Measurements from ENCODE around the gene EIF3M.
"Not testable (repeated sequence)": the region's sequence is repeated elsewhere in the genome, so short reads cannot be mapped to it uniquely, and the experiment has no call there.

The EIF3M gene

DNA sequence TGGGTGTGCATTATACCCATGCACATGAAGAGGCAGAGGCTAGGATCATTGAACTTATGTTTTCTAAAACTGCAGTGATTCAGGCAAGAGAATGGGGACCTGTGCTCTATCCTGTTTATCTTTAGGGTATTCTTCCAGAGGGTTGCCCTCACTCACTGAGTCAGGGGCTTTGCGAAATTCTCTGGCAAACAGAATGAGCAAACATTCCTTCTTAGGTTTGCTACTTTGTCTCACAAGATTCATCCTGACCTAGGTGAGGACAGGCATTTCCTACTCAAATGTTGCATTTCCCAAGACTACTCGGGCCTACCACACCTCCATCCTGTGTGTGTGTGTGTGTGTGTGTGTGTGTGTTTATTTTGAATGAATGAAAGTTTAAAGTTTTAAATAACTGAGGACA, 2.7 kb upstream of the EIF3M start:
- DNase-seq (ENCODE audit: extremely low read depth, insufficient read length), result no peak
- no peaks in the 10 kb centered on the region for H3K27me3 ChIP-seq (replicated peaks; ENCODE audit: control insufficient read depth, insufficient read depth, low read length)
- TF ChIP-seq, protein P1, sequence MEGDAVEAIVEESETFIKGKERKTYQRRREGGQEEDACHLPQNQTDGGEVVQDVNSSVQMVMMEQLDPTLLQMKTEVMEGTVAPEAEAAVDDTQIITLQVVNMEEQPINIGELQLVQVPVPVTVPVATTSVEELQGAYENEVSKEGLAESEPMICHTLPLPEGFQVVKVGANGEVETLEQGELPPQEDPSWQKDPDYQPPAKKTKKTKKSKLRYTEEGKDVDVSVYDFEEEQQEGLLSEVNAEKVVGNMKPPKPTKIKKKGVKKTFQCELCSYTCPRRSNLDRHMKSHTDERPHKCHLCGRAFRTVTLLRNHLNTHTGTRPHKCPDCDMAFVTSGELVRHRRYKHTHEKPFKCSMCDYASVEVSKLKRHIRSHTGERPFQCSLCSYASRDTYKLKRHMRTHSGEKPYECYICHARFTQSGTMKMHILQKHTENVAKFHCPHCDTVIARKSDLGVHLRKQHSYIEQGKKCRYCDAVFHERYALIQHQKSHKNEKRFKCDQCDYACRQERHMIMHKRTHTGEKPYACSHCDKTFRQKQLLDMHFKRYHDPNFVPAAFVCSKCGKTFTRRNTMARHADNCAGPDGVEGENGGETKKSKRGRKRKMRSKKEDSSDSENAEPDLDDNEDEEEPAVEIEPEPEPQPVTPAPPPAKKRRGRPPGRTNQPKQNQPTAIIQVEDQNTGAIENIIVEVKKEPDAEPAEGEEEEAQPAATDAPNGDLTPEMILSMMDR (IDR thresholded peaks at IDR 0.05; ENCODE audit: insufficient read depth, low read length, poor library complexity, severe bottlenecking), result no peak
- no peaks in the 10 kb centered on the region for H3K36me3 ChIP-seq (ENCODE audit: control insufficient read depth, insufficient read depth, low read length)
- H3K4me3 ChIP-seq (replicated peaks; ENCODE audit: low read depth, low read length), result no peak overlapping the region

DNA sequence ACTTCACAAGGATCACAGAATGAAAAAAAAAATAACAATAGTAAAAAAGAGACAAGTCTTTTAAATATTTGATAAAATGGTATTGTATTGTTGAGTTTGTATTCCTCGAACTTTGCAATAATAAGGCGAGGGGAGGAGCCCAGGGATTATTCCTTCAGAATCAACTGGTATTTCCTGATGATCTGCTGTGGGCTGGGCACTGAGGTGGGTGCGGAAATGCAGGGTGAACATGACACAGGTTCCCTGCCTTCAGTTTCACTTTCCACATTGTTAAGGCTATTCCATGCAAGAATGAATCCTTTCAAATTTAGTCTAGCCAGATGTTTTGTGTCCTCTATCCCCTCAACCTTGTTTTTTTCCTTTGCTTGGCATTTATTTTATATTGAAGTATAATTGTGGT, 2.1 kb upstream of the EIF3M start:
- no peak for DNase-seq (ENCODE audit: extremely low read depth, insufficient read length)
- H3K4me3 ChIP-seq (replicated peaks; ENCODE audit: low read depth, low read length), result no peak overlapping the region

DNA sequence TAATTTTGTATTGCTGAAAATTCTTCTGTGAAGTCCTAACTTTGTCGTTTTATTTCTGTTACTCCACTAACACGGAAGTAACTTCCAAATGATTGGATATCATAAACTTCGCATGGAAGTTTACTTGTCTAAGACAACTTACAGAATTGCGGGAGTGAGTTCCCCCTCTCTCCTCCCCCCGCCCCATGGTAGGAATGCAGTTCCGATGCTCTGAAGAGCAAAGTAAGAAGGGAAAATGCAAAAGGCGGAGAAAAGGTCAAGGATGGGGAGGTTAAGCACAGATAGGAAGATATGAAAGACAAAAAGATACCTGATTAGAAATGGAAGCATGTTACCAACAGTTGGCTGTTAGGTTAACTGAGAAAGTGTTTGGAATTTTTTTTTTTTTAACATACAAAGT, 1.3 kb downstream of the EIF3M start:
- Histone ChIP-seq H3K4me3 (replicated peaks; ENCODE audit: low read depth, low read length) (peak overlapping the region; percentile 94), H3K36me3 (ENCODE audit: control insufficient read depth, insufficient read depth, low read length) (peaks cover 12% of the 10 kb centered on the region), H3K27me3 (replicated peaks; ENCODE audit: control insufficient read depth, insufficient read depth, low read length) (no peaks in the 10 kb centered on the region)
- TF ChIP-seq, protein P1 (IDR thresholded peaks at IDR 0.05; ENCODE audit: insufficient read depth, low read length, poor library complexity, severe bottlenecking), result no peak
- DNase-seq (ENCODE audit: extremely low read depth, insufficient read length), result no peak

More for the DNA sequence above, 2.1 kb upstream of the EIF3M start:
- TF ChIP-seq, protein P1 (IDR thresholded peaks at IDR 0.05; ENCODE audit: insufficient read depth, low read length, poor library complexity, severe bottlenecking), result no peak
- H3K27me3 ChIP-seq (replicated peaks; ENCODE audit: control insufficient read depth, insufficient read depth, low read length), result no peaks in the 10 kb centered on the region
- no peaks in the 10 kb centered on the region for H3K36me3 ChIP-seq (ENCODE audit: control insufficient read depth, insufficient read depth, low read length)

DNA sequence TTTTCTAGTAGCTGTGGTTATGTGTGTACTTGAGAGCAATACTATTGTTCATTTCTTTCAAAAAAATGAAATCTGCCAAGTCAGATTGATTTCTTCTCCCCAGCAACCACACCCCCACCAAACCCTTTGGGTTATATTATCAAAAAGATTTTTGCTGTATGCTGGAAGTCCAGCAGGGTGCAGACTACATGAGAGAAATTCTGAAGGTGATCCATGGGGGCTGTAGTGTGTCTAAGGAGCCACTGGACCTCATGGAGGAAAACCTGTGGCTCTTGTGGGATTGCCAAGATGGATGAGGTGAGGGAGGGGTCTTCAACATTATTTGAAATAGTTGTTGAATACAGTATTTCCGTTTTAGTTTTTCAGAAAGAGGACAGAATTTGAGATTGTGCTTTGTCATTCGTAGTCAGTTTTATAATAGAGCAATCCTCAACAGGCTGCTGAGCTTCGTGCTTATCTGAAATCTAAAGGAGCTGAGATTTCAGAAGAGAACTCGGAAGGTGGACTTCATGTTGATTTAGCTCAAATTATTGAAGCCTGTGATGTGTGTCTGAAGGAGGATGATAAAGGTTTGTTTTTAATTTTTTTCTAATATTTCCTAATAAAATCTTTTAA, 3.1 kb downstream of the EIF3M start:
- H3K4me3 ChIP-seq (replicated peaks; ENCODE audit: low read depth, low read length), result no peak overlapping the region
- H3K27me3 ChIP-seq (replicated peaks; ENCODE audit: control insufficient read depth, insufficient read depth, low read length), result no peaks in the 10 kb centered on the region
- no peak for DNase-seq (ENCODE audit: extremely low read depth, insufficient read length)
- H3K36me3 ChIP-seq (ENCODE audit: control insufficient read depth, insufficient read depth, low read length), result peaks cover 16% of the 10 kb centered on the region
- TF ChIP-seq, protein P1 (IDR thresholded peaks at IDR 0.05; ENCODE audit: insufficient read depth, low read length, poor library complexity, severe bottlenecking), result peak; percentile 33

DNA sequence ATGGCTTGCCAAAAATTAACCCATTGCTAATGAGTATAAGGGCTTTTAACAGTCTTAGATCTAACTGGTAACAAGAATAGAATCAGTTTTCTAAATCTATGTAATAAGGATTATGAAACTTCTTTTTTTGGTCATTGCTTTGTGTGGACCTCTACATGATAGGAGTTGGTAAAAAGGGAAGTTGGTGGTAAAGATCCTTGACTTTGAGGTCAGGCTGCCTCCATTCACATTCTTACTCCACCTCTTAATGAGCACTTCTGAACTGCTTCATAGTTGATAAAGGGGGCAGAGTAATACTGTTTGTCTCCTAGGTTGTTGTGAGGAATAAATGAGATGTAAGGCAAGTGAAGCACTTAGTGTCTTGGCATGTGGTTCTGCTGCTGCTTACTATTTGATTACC, 10.6 kb downstream of the EIF3M start:
- no peaks in the 10 kb centered on the region for H3K27me3 ChIP-seq (replicated peaks; ENCODE audit: control insufficient read depth, insufficient read depth, low read length)
- TF ChIP-seq, protein P1 (IDR thresholded peaks at IDR 0.05; ENCODE audit: insufficient read depth, low read length, poor library complexity, severe bottlenecking), result no peak
- no peak overlapping the region for H3K4me3 ChIP-seq (replicated peaks; ENCODE audit: low read depth, low read length)
- H3K36me3 ChIP-seq (ENCODE audit: control insufficient read depth, insufficient read depth, low read length), result peaks cover 27% of the 10 kb centered on the region
- peak; percentile 19 for DNase-seq (ENCODE audit: extremely low read depth, insufficient read length)

DNA sequence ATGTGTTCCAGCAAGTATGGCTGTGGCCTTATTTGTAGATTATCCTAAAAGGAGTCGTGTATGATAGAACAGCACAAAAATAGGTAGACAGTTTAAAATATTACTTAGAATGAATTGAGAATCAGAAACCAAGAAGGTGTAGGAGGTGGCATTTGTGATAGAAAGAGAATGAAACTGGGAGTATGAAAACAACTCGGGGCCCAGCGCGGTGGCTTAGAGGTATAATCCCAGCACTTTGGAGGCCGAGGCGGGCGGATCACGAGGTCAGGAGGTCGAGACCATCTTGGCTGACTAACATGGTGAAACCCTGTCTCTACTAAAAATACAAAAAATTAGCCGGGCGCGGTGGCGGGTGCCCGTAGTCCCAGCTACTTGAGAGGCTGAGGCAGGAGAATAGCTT, 12.5 kb downstream of the EIF3M start:
- peaks cover 20% of the 10 kb centered on the region for H3K36me3 ChIP-seq (ENCODE audit: control insufficient read depth, insufficient read depth, low read length)
- DNase-seq (ENCODE audit: extremely low read depth, insufficient read length); H3K27me3 ChIP-seq (replicated peaks; ENCODE audit: control insufficient read depth, insufficient read depth, low read length); H3K4me3 ChIP-seq (replicated peaks; ENCODE audit: low read depth, low read length): not testable (repeated sequence)

Measured in GM06990 (cell line).